WTC11 (cell line): ENCODE data around the gene NSD1. TPM values are rescaled to one million over a fixed set of nuclear protein-coding genes. Genes with fewer than 3 reads are reported as not detected.

ENCODE experiments used
- AR ChIP-seq: fragments of 250-450 bp; sonication (Bioruptor Pico); IDR thresholded peaks from 2 replicates; pipeline ENCODE4 v1.9.0; 2021; ENCODE audit warnings: mild to moderate bottlenecking
- ARID4B ChIP-seq: sonication (generic); formaldehyde crosslinking; IDR thresholded peaks from 2 replicates; pipeline ENCODE4 v1.8.0; 2023; ENCODE audit warnings: missing genetic modification reagents, mild to moderate bottlenecking, borderline replicate concordance
- ATF1 ChIP-seq: sonication (generic); formaldehyde crosslinking; IDR thresholded peaks from 2 replicates; pipeline ENCODE4 v1.8.1; 2023; ENCODE audit warnings: mild to moderate bottlenecking, moderate library complexity, missing genetic modification reagents
- CREM ChIP-seq: sonication (generic); formaldehyde crosslinking; IDR thresholded peaks from 2 replicates; pipeline ENCODE4 v1.8.1; 2022; ENCODE audit warnings: mild to moderate bottlenecking, missing genetic modification reagents, moderate library complexity
- ETV6 ChIP-seq: sonication (generic); formaldehyde crosslinking; IDR thresholded peaks from 2 replicates; pipeline ENCODE4 v1.8.1; 2022; ENCODE audit warnings: mild to moderate bottlenecking, missing genetic modification reagents
- JUN ChIP-seq: sonication (generic); formaldehyde crosslinking; IDR thresholded peaks from 2 replicates; pipeline ENCODE4 v1.8.0; 2023; ENCODE audit warnings: mild to moderate bottlenecking, missing genetic modification reagents
- NFATC4 ChIP-seq: fragments of 250-450 bp; sonication (Bioruptor Pico); IDR thresholded peaks from 2 replicates; pipeline ENCODE4 v1.9.0; 2021; ENCODE audit warnings: mild to moderate bottlenecking
- NFE2L1 ChIP-seq: sonication (generic); formaldehyde crosslinking; IDR thresholded peaks from 2 replicates; pipeline ENCODE4 v1.8.1; 2023; ENCODE audit warnings: missing genetic modification reagents
- NFYB ChIP-seq: sonication (generic); formaldehyde crosslinking; conservative IDR thresholded peaks from 2 replicates; pipeline ENCODE4 v1.8.0; 2022; ENCODE audit warnings: low read depth, missing genetic modification reagents
- TP53 ChIP-seq: sonication (generic); formaldehyde crosslinking; IDR thresholded peaks from 2 replicates; pipeline ENCODE4 v1.8.1; 2023; ENCODE audit warnings: mild to moderate bottlenecking, missing genetic modification reagents
- USF2 ChIP-seq: sonication (generic); formaldehyde crosslinking; IDR thresholded peaks from 2 replicates; pipeline ENCODE4 v1.8.1; 2023; ENCODE audit warnings: mild to moderate bottlenecking, missing genetic modification reagents, moderate library complexity
- ZMAT4 ChIP-seq: fragments of 250-450 bp; sonication (Bioruptor Pico); IDR thresholded peaks from 2 replicates; pipeline ENCODE4 v1.9.0; 2021; ENCODE audit warnings: mild to moderate bottlenecking
- ZNF219 ChIP-seq: sonication (generic); formaldehyde crosslinking; IDR thresholded peaks from 2 replicates; pipeline ENCODE4 v1.8.0; 2023; ENCODE audit warnings: missing genetic modification reagents, mild to moderate bottlenecking, borderline replicate concordance
- ZNF281 ChIP-seq: sonication (generic); formaldehyde crosslinking; IDR thresholded peaks from 2 replicates; pipeline ENCODE4 v1.8.0; 2023; ENCODE audit warnings: mild to moderate bottlenecking, missing genetic modification reagents
- ZNF425 ChIP-seq: fragments of 250-450 bp; sonication (Bioruptor Pico); conservative IDR thresholded peaks from 2 replicates; pipeline ENCODE4 v1.9.0; 2021; ENCODE audit warnings: mild to moderate bottlenecking
- ZNF671 ChIP-seq: fragments of 250-450 bp; sonication (Bioruptor Pico); IDR thresholded peaks from 2 replicates; pipeline ENCODE4 v1.8.0; 2021; ENCODE audit warnings: mild to moderate bottlenecking
- total RNA-seq: library from RNA; stranded (reverse); gene quantifications from 3 replicates; pipeline ENCODE4 v1.2.3, GENCODE V29; 2021

The NSD1 gene
- total RNA-seq, 1 experiment from 2014 or later, result 148 TPM

GRCh38 chr5:177312649-177313181 is 179.1 kb downstream of the NSD1 start (continued):
- TF ChIP-seq CREM (CRISPR knock-in tag) (0 out of 2 replicates have a peak, but pooled peaks have one; percentile 2), USF2 (CRISPR knock-in tag) (no peak), NFE2L1 (CRISPR knock-in tag) (no peak), AR (CRISPR knock-in tag) (no peak), NFYB (CRISPR knock-in tag) (no peak), ETV6 (CRISPR knock-in tag) (no peak), ATF1 (0 out of 2 replicates have a peak, but pooled peaks have one; percentile 71), TP53 (CRISPR knock-in tag) (no peak), ZNF671 (CRISPR knock-in tag) (no peak), ZNF219 (CRISPR knock-in tag) (no peak), ZMAT4 (CRISPR knock-in tag) (no peak), ARID4B (CRISPR knock-in tag) (peak; percentile 70; the same call in 1 of the 2 replicates), NFATC4 (CRISPR knock-in tag) (no peak), ZNF425 (CRISPR knock-in tag) (no peak), ZNF281 (CRISPR knock-in tag) (peak; percentile 64; the same call in 1 of the 2 replicates), JUN (CRISPR knock-in tag) (no peak)
